Uterus (tissue), 4 donors: ENCODE data around the gene IL18RAP. TPM values are rescaled to one million over a fixed set of nuclear protein-coding genes. Genes with fewer than 3 reads are reported as not detected.

Source experiments
- DNase-seq, 2 donors: peaks; one replicate each; pipeline ENCODE4 v3.0.0-alpha.2; 2019 to 2020
- H3K27ac ChIP-seq, 2 donors: fragments of 200-600 bp; sonication (generic); 1 replicate in 1 of 2; 2 replicates in 1 of 2; pipeline ENCODE4 v1.5.1; 2016 to 2018
- H3K27me3 ChIP-seq, 2 donors: fragments of 200-600 bp; sonication (generic); one replicate each; pipeline ENCODE4 v1.5.1; 2018 to 2019; ENCODE audit warnings: control low read depth in 1 of 2
- H3K36me3 ChIP-seq, 2 donors: fragments of 200-600 bp; sonication (generic); one replicate each; pipeline ENCODE4 v1.5.1; 2019; ENCODE audit warnings: control low read depth in 1 of 2
- H3K4me1 ChIP-seq, 2 donors: fragments of 200-600 bp; sonication (generic); one replicate each; pipeline ENCODE4 v1.5.1; 2018 to 2019; ENCODE audit warnings: control low read depth in 1 of 2
- H3K4me3 ChIP-seq, 2 donors: fragments of 200-600 bp; sonication (generic); 1 replicate in 1 of 2; 2 replicates in 1 of 2; pipeline ENCODE4 v1.5.1; 2018 to 2019; ENCODE audit warnings: mild to moderate bottlenecking in 1 of 2
- H3K9me3 ChIP-seq, 2 donors: fragments of 200-600 bp; sonication (generic); one replicate each; pipeline ENCODE4 v1.5.1; 2019; ENCODE audit warnings: control low read depth in 1 of 2
- CTCF ChIP-seq, 4 experiments: fragments of 200-600 bp in 2 of 4; fragments of 450-650 bp in 2 of 4; sonication (generic) in 2 of 4; IDR thresholded peaks; one replicate each; pipeline ENCODE4 v1.5.1; 2016 to 2019; ENCODE audit warnings: antibody characterized with exemption in 4 of 4, mild to moderate bottlenecking in 2 of 4, moderate library complexity in 1 of 4
- POLR2A ChIP-seq, 2 donors: fragments of 450-650 bp; IDR thresholded peaks; one replicate each; pipeline ENCODE4 v1.6.1; 2016; ENCODE audit warnings: antibody characterized with exemption in 2 of 2, mild to moderate bottlenecking in 1 of 2, moderate library complexity in 1 of 2
- intact Hi-C: fragments of 100-400 bp; cut with DNase I; formaldehyde crosslinking; loops from one replicate; pipeline ENCODE4 v1.15.1; 2023; ENCODE audit warnings: low total_unique reads
- microRNA-seq: library from miRNA; unstranded; fragments of <30 nt; microRNA quantifications from one replicate; pipeline ENCODE4, GENCODE V29; 2016; ENCODE audit warnings: borderline microRNAs expressed, borderline replicate concordance
- small RNA-seq: library from RNA; depleted of rRNA; stranded (forward); fragments of <200 nt; gene quantifications from one replicate; pipeline ENCODE3, GENCODE V24; 2016
- total RNA-seq, 4 donors: library from RNA; depleted of rRNA in 3 of 4; stranded (reverse); fragments of >200 nt in 3 of 4; gene quantifications; one replicate each; pipeline versions ENCODE4 v1.1.0 to v1.2.4, GENCODE V29; 2014 to 2023
- donor health status: DM: yes; HTN: yes; CAD: no.

IL18RAP gene
- total RNA-seq, 4 donors from 2014 or later: 0.29 to 1.9 (median 0.76) TPM

GRCh38 chr2:102494570-102494969, 71.6 kb downstream of the IL18RAP start:
- no peak for DNase-seq
- Histone ChIP-seq H3K4me3 (no peak overlapping the region), H3K4me1 (no peaks in the 10 kb centered on the region), H3K27ac (no peak overlapping the region), H3K27me3 (no peaks in the 10 kb centered on the region), H3K9me3 (no peaks in the 10 kb centered on the region), H3K36me3 (no peaks in the 10 kb centered on the region)
- no peak for TF ChIP-seq CTCF (IDR thresholded peaks at IDR 0.05)
- TF ChIP-seq POLR2A (IDR thresholded peaks at IDR 0.05): no peak
- intact Hi-C loops: no loop called here

GRCh38 chr2:102498414-102498813, 75.5 kb downstream of the IL18RAP start:
- intact Hi-C loops: no loop called here
- Histone ChIP-seq H3K4me3 (no peak overlapping the region), H3K9me3 (no peaks in the 10 kb centered on the region), H3K36me3 (no peaks in the 10 kb centered on the region), H3K27ac (no peak overlapping the region), H3K4me1 (no peaks in the 10 kb centered on the region), H3K27me3 (no peaks in the 10 kb centered on the region)
- no peak for DNase-seq
- TF ChIP-seq POLR2A (IDR thresholded peaks at IDR 0.05) (no peak), CTCF (IDR thresholded peaks at IDR 0.05) (no peak)

- intact Hi-C loops: no loop called here
- H3K4me3 ChIP-seq: no peak overlapping the region
- DNase-seq: no peak
- no peak overlapping the region for H3K27ac ChIP-seq
- H3K9me3 ChIP-seq: no peaks in the 10 kb centered on the region
- no peaks in the 10 kb centered on the region for H3K27me3 ChIP-seq
- no peak for TF ChIP-seq CTCF (IDR thresholded peaks at IDR 0.05)
- no peak for TF ChIP-seq POLR2A (IDR thresholded peaks at IDR 0.05)
- no peaks in the 10 kb centered on the region for H3K4me1 ChIP-seq
- H3K36me3 ChIP-seq: no peaks in the 10 kb centered on the region
Observed at GRCh38 chr2:102499558-102499957, 76.6 kb downstream of the IL18RAP start.

Small RNA genes lying within 50 kb of the gene (microRNA-seq; reads per million reads assigned to microRNA genes)
- 1.5 reads per million for gene MIR4772

Small RNA genes lying within 50 kb of the gene (small RNA-seq; reads per million reads assigned to genes)
- not detected for gene MIR4772

Other genes with a start within 250 kb of the IL18RAP start
- 1 to 10 TPM in 1 of 4 donors, under 1 TPM in 1, not detected in 2; 0.70 to 1.3 TPM for gene IL1RL2, start 236.1 kb upstream of the IL18RAP start, total RNA-seq
- gene IL1RL1, start 111.6 kb upstream of the IL18RAP start, total RNA-seq: 10 to 100 TPM in 1 of 4 donors, 1 to 10 TPM in 3; 1.7 to 12.3 (median 6.8) TPM
- 10 to 100 TPM in 1 of 4 donors, 1 to 10 TPM in 3; 1.3 to 10.4 (median 4.6) TPM for gene IL18R1, start 67.4 kb upstream of the IL18RAP start, total RNA-seq
- gene SLC9A4, start 50.1 kb downstream of the IL18RAP start, total RNA-seq: 1 to 10 TPM in 1 of 4 donors, not detected in 3; 1.2 TPM
- under 1 TPM in 3 of 4 donors, not detected in 1; under 0.01 to 0.29 (median 0.21) TPM for gene SLC9A2, start 196.4 kb downstream of the IL18RAP start, total RNA-seq